ENCODE results near the gene IRS2. TPM values are rescaled to one million over a fixed set of nuclear protein-coding genes. Genes with fewer than 3 reads are reported as not detected.

The IRS2 gene
- polyA plus RNA-seq, 1 of the 3 experiments (the other 2 are of a cell fraction) = 7.0 TPM

- TF ChIP-seq REST (IDR thresholded peaks at IDR 0.05; ENCODE audit: low read depth, low read length) = no peak
Observed at GRCh38 chr13:109715902-109716301, 70.5 kb downstream of the IRS2 start (continued).

GRCh38 chr13:109713681-109714080, 72.7 kb downstream of the IRS2 start:
- Histone ChIP-seq H3K9me2 (no peaks in the 10 kb centered on the region), H3K4me3 (ENCODE audit: low read depth in 2 of 2, low read length in 1 of 2) (no peak overlapping the region), H3K79me2 (ENCODE audit: insufficient read depth) (no peaks in the 10 kb centered on the region), H3K4me2 (no peak overlapping the region), H3F3A (replicated peaks; ENCODE audit: insufficient read depth) (no peaks in the 10 kb centered on the region), H3K9me3 (no peaks in the 10 kb centered on the region), H2AFZ (ENCODE audit: low read depth) (no peak overlapping the region), H3K9ac (no peak overlapping the region), H3K4me1 (ENCODE audit: control insufficient read depth in 1 of 2, insufficient read depth in 2 of 2, low read depth in 1 of 2, low read length in 1 of 2) (no peaks in the 10 kb centered on the region; a peak in 1 of 4 replicates), H3K36me3 (replicated peaks in 1 of 2; ENCODE audit: control insufficient read depth in 1 of 2, insufficient read depth in 2 of 2, low read length in 1 of 2) (no peaks in the 10 kb centered on the region), H3K27me3 (ENCODE audit: insufficient read depth) (no peaks in the 10 kb centered on the region), H3K27ac (ENCODE audit: low read depth in 2 of 2, low read length in 1 of 2) (no peak overlapping the region), H4K20me1 (ENCODE audit: insufficient read depth) (no peaks in the 10 kb centered on the region)
- POLR2A ChIA-PET = no interaction called here
- 75% methylated on average over 4 of the region's 4 CpGs for WGBS (ENCODE audit: low lambda C conversion rate)
- DNase-seq = no peak
- TF ChIP-seq ELF1 (IDR thresholded peaks at IDR 0.05) = no peak
- no peak for TF ChIP-seq FOXM1 (IDR thresholded peaks at IDR 0.05; ENCODE audit: low read depth)
- no peak for TF ChIP-seq RFX5 (IDR thresholded peaks at IDR 0.05; ENCODE audit: low read length)
- TF ChIP-seq EP300 (IDR thresholded peaks at IDR 0.05; ENCODE audit: borderline replicate concordance in 1 of 2, low read depth in 1 of 2, low read length in 1 of 2) = no peak
- no peak for TF ChIP-seq CTCF (IDR thresholded peaks at IDR 0.05)
- TF ChIP-seq TCF12 (IDR thresholded peaks at IDR 0.05) = no peak
- CTCF ChIA-PET = interaction anchor here (1.3 kb wide), 1 partner anchor 12 kb away, joined by 3 read pairs; no protein-coding TSS in a partner anchor

GRCh38 chr13:109712124-109712722, 74.2 kb downstream of the IRS2 start:
- Histone ChIP-seq H3K9me2 (no peaks in the 10 kb centered on the region), H2AFZ (ENCODE audit: low read depth) (no peak overlapping the region), H3F3A (replicated peaks; ENCODE audit: insufficient read depth) (no peaks in the 10 kb centered on the region), H3K4me3 (ENCODE audit: low read depth in 2 of 2, low read length in 1 of 2) (no peak overlapping the region), H3K27me3 (ENCODE audit: insufficient read depth) (no peaks in the 10 kb centered on the region), H3K36me3 (replicated peaks in 1 of 2; ENCODE audit: control insufficient read depth in 1 of 2, insufficient read depth in 2 of 2, low read length in 1 of 2) (no peaks in the 10 kb centered on the region), H4K20me1 (ENCODE audit: insufficient read depth) (no peaks in the 10 kb centered on the region), H3K4me1 (ENCODE audit: control insufficient read depth in 1 of 2, insufficient read depth in 2 of 2, low read depth in 1 of 2, low read length in 1 of 2) (no peaks in the 10 kb centered on the region; a peak in 1 of 4 replicates), H3K9ac (no peak overlapping the region), H3K4me2 (no peak overlapping the region), H3K79me2 (ENCODE audit: insufficient read depth) (no peaks in the 10 kb centered on the region), H3K9me3 (no peaks in the 10 kb centered on the region), H3K27ac (ENCODE audit: low read depth in 2 of 2, low read length in 1 of 2) (no peak overlapping the region)
- WGBS (ENCODE audit: low lambda C conversion rate) = 82% methylated on average over 9 of the region's 9 CpGs
- POLR2A ChIA-PET = no interaction called here
- no peak for DNase-seq
- CTCF ChIA-PET = interaction anchor here (0.9 kb wide), 1 partner anchor 10 kb away, joined by 3 read pairs; no protein-coding TSS in a partner anchor
- no peak for TF ChIP-seq USF1 (IDR thresholded peaks at IDR 0.05; ENCODE audit: borderline replicate concordance, low read depth)
- TF ChIP-seq NFIC (IDR thresholded peaks at IDR 0.05; ENCODE audit: borderline replicate concordance) = no peak
- no peak for TF ChIP-seq MAX (IDR thresholded peaks at IDR 0.05; ENCODE audit: low read depth)
- TF ChIP-seq RXRA (IDR thresholded peaks at IDR 0.05; ENCODE audit: borderline replicate concordance, low read depth) = no peak
- TF ChIP-seq EP300 (IDR thresholded peaks at IDR 0.05; ENCODE audit: borderline replicate concordance in 1 of 2, low read depth in 1 of 2, low read length in 1 of 2) = no peak
- no peak for TF ChIP-seq ZBTB33 (IDR thresholded peaks at IDR 0.05; ENCODE audit: borderline replicate concordance, low read depth)
- no peak for TF ChIP-seq ELF1 (IDR thresholded peaks at IDR 0.05)
- TF ChIP-seq CTCF (IDR thresholded peaks at IDR 0.05) = no peak
- TF ChIP-seq YY1 (IDR thresholded peaks at IDR 0.05; ENCODE audit: low read depth) = no peak
- TF ChIP-seq FOXM1 (IDR thresholded peaks at IDR 0.05; ENCODE audit: low read depth) = no peak

Measured in SK-N-SH (cell line).